OCI-LY3 (cell line): ENCODE data around the gene DOCK7.

Experiments used
- CTCF ChIP-seq: fragments of 200-600, 300-600 bp; sonication (generic); IDR thresholded peaks from 2 replicates; pipeline ENCODE4 v1.5.1; 2014; ENCODE audit warnings: antibody characterized with exemption, low read length, low read depth
- EZH2phosphoT487 ChIP-seq: fragments of 200-600 bp; shearing (Covaris generic); IDR thresholded peaks from 2 replicates; pipeline ENCODE4 v1.6.1; 2018; ENCODE audit warnings: antibody characterized with exemption, mixed run types, low read depth

DNA sequence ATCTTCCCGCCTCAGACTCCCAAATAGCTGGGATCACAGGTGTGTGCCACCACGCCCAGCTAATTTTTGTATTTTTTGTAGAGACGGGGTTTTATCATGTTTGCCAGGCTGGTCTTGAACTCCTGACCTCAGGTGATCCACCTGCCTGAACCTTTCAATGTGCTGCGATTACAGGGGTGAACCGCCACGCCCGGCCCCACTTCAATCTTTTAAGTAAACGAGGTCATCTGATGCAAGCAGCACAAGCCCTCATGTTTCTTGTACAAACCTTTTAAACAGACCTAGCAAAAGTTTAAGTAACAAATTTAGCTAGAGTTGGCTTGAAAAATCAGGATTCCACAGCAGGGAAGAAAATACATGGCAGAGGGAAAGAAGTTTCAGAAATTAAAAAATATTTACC lies 272.5 kb downstream of the DOCK7 start:
- TF ChIP-seq CTCF = no peak
- no peak for TF ChIP-seq EZH2phosphoT487
